Loucy (cell line): ENCODE results near the gene PER2.

ENCODE experiments used
- H2AFZ ChIP-seq: fragments of 200-600 bp; sonication (generic); 2 replicates; pipeline ENCODE4 v1.6.0; 2016; ENCODE audit warnings: antibody characterized with exemption, mild to moderate bottlenecking, low read length, moderate library complexity
- H3F3A ChIP-seq: fragments of 200-600 bp; 2 replicates; pipeline ENCODE4 v1.6.0; 2016; ENCODE audit warnings: antibody characterized with exemption, low read depth, mild to moderate bottlenecking
- H3K27me3 ChIP-seq: fragments of 200-600 bp; sonication (generic); 2 replicates; pipeline ENCODE4 v1.6.1; 2014; ENCODE audit warnings: low read length, mild to moderate bottlenecking; ENCODE audit not compliant: insufficient read depth, poor library complexity, severe bottlenecking
- H3K36me3 ChIP-seq: fragments of 200-600 bp; sonication (generic); 2 replicates; pipeline ENCODE4 v1.6.1; 2016; ENCODE audit warnings: low read length; ENCODE audit not compliant: insufficient read depth
- H3K4me1 ChIP-seq: fragments of 200-600 bp; sonication (generic); 2 replicates; pipeline ENCODE4 v1.5.1; 2014; ENCODE audit warnings: low read length, mild to moderate bottlenecking; ENCODE audit not compliant: insufficient read depth, poor library complexity, severe bottlenecking
- H3K4me2 ChIP-seq: fragments of 200-600 bp; sonication (generic); 2 replicates; pipeline ENCODE4 v1.6.0; 2014; ENCODE audit warnings: antibody characterized with exemption, low read length, low read depth, mild to moderate bottlenecking; ENCODE audit not compliant: poor library complexity, severe bottlenecking
- H3K4me3 ChIP-seq: fragments of 200-600 bp; sonication (generic); 2 replicates; pipeline ENCODE4 v1.5.1; 2014; ENCODE audit warnings: low read length, mild to moderate bottlenecking, mixed read lengths; ENCODE audit not compliant: poor library complexity, severe bottlenecking
- H3K79me2 ChIP-seq: fragments of 200-600 bp; sonication (generic); 2 replicates; pipeline ENCODE4 v1.6.1; 2014; ENCODE audit warnings: low read length; ENCODE audit not compliant: insufficient read depth
- H3K9ac ChIP-seq: fragments of 200-600 bp; sonication (generic); 2 replicates; pipeline ENCODE4 v1.6.0; 2014; ENCODE audit warnings: mild to moderate bottlenecking, low read depth, low read length, moderate library complexity; ENCODE audit not compliant: poor library complexity, severe bottlenecking
- H3K9me2 ChIP-seq: fragments of 200-600 bp; sonication (generic); replicated peaks from 2 replicates; pipeline ENCODE4 v1.6.1; 2016; ENCODE audit warnings: low read depth, low read length, mixed read lengths
- H3K9me3 ChIP-seq: fragments of 200-600 bp; sonication (generic); 2 replicates; pipeline ENCODE4 v1.6.1; 2014; ENCODE audit warnings: mild to moderate bottlenecking, antibody characterized with exemption, low read length, low read depth; ENCODE audit not compliant: insufficient read depth
- H4K20me1 ChIP-seq: fragments of 200-600 bp; sonication (generic); 2 replicates; pipeline ENCODE4 v1.6.0; 2014; ENCODE audit warnings: antibody characterized with exemption, low read length, mild to moderate bottlenecking; ENCODE audit not compliant: insufficient read depth, poor library complexity, severe bottlenecking
- EZH2phosphoT487 ChIP-seq: fragments of 200-600 bp; IDR thresholded peaks from 2 replicates; pipeline ENCODE4 v1.6.1; 2018; ENCODE audit warnings: antibody characterized with exemption, mild to moderate bottlenecking, moderate library complexity, borderline replicate concordance
- TF ChIP-seq, protein P1 (sequence below): fragments of 200-600 bp; sonication (generic); conservative IDR thresholded peaks from 2 replicates; pipeline ENCODE4 v1.5.1; 2014; ENCODE audit warnings: mild to moderate bottlenecking, antibody characterized with exemption, low read length

Gene PER2

DNA sequence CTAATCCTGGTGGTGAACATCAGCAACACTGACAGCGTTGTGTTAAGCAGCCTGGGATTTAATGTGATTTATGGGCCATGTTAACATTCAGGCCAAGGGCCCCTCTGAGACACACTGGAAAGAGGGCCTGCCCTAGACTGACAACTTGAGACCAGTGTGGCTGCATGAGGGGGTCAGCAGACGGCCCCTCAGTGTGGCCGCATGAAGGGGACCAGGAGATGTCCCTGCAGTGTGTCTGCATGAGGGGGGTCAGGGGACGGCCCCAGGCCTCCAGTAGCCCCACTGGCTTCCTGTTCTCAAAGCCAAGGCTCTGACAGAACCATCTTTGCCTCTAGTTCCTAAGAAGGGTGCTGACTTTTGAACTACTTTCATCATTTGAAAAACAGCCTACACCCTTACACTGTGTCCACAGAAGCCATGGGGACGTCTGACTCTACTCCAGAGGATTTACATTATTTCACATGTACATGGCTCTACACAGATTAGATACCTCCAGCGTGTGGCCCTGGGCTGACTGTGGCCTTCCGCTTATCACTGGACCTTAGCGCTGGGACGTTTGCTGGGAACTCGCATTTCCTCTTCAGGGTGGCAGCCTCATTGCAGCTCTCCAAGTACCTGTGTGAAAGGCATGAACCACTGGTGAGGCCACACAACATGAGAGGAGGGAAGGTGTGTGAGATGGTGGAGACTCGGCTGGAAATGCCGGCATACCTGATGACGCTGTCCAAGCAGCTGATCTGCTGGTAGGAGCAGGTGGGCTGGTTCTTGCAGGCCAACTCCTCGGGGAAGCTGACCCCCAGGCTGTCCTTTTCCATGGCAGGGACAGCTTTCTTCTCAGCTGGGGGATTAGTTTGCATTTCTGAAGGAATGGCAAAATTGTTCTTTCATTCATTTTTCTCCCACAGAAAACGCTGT, 30.4 kb downstream of the PER2 start:
- TF ChIP-seq, protein P1, sequence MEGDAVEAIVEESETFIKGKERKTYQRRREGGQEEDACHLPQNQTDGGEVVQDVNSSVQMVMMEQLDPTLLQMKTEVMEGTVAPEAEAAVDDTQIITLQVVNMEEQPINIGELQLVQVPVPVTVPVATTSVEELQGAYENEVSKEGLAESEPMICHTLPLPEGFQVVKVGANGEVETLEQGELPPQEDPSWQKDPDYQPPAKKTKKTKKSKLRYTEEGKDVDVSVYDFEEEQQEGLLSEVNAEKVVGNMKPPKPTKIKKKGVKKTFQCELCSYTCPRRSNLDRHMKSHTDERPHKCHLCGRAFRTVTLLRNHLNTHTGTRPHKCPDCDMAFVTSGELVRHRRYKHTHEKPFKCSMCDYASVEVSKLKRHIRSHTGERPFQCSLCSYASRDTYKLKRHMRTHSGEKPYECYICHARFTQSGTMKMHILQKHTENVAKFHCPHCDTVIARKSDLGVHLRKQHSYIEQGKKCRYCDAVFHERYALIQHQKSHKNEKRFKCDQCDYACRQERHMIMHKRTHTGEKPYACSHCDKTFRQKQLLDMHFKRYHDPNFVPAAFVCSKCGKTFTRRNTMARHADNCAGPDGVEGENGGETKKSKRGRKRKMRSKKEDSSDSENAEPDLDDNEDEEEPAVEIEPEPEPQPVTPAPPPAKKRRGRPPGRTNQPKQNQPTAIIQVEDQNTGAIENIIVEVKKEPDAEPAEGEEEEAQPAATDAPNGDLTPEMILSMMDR: no peak
- no peak overlapping the region for H3K9ac ChIP-seq
- H3K36me3 ChIP-seq: peaks cover 50% of the 10 kb centered on the region; the same call in 1 of the 2 replicates
- H3K27me3 ChIP-seq: no peaks in the 10 kb centered on the region
- H3K4me2 ChIP-seq: no peak overlapping the region
- no peaks in the 10 kb centered on the region for H3F3A ChIP-seq
- H3K9me3 ChIP-seq: no peaks in the 10 kb centered on the region
- no peak overlapping the region for H2AFZ ChIP-seq
- H3K4me3 ChIP-seq: no peak overlapping the region
- H4K20me1 ChIP-seq: no peaks in the 10 kb centered on the region
- H3K79me2 ChIP-seq: no peaks in the 10 kb centered on the region
- H3K9me2 ChIP-seq: no peaks in the 10 kb centered on the region
- no peaks in the 10 kb centered on the region for H3K4me1 ChIP-seq

DNA sequence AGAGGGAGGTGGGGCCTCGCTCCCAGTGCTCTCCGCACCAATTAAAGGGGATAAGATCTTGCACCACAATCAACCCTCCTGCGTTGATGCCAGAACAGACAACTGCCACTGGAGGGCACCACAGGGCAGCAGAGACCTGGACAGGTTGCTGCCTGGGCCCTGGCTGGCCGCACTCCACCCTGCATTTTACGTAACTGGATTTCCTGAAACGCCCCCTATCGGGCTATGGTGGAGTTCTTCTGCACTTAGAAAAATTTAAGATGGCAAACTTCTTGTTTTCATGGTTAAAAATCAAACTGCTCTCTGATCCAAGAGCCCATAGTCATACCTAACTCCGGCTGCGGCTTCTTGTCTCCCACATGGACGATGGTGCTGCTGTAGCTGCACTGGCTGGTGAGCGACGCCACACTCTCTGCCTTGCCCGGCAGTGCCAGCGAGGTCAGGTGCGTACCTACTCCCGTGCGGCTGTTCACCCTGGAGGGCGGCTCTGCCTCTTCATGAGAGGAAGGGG, 31.8 kb downstream of the PER2 start:
- H3K4me2 ChIP-seq: no peak overlapping the region
- no peak overlapping the region for H2AFZ ChIP-seq
- no peak overlapping the region for H3K9ac ChIP-seq
- H3K9me3 ChIP-seq: no peaks in the 10 kb centered on the region
- no peaks in the 10 kb centered on the region for H4K20me1 ChIP-seq
- H3K4me1 ChIP-seq: no peaks in the 10 kb centered on the region
- no peaks in the 10 kb centered on the region for H3K9me2 ChIP-seq
- no peak overlapping the region for H3K4me3 ChIP-seq
- H3K36me3 ChIP-seq: peaks cover 45% of the 10 kb centered on the region; the same call in 1 of the 2 replicates
- H3F3A ChIP-seq: no peaks in the 10 kb centered on the region
- TF ChIP-seq, protein P1: peak; percentile 98
- no peak for TF ChIP-seq EZH2phosphoT487
- H3K27me3 ChIP-seq: no peaks in the 10 kb centered on the region
- H3K79me2 ChIP-seq: no peaks in the 10 kb centered on the region

DNA sequence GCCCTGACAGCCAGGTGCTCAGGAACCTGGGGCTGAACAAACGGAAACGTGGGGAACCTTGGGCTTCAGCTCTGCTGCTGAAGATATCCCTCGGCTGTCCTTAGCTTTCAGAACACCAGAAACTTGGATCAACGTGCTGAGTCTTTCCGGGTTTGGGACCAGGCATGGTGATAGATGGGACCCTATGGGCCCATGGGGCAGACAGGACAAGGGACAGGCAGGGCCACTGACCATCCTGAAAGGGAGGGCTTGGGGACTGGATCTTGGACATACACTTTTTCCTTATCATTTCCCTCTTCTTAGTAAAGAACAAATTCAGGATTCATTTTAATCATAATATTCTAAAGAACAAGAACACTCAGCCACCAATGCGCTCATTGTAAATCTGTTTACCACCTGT, 32.3 kb downstream of the PER2 start:
- Histone ChIP-seq H3K4me3 (no peak overlapping the region), H3K36me3 (peaks cover 46% of the 10 kb centered on the region; the same call in 1 of the 2 replicates), H2AFZ (no peak overlapping the region), H3F3A (no peaks in the 10 kb centered on the region), H3K9ac (no peak overlapping the region), H3K4me2 (no peak overlapping the region), H3K9me3 (no peaks in the 10 kb centered on the region), H4K20me1 (no peaks in the 10 kb centered on the region), H3K9me2 (no peaks in the 10 kb centered on the region), H3K79me2 (no peaks in the 10 kb centered on the region), H3K27me3 (no peaks in the 10 kb centered on the region), H3K4me1 (no peaks in the 10 kb centered on the region)
- TF ChIP-seq, protein P1: no peak
- no peak for TF ChIP-seq EZH2phosphoT487
